Ecto neural progenitor cell (in vitro differentiated cells): Measurements from ENCODE around the gene TMEM97.

ENCODE experiments used
- DNase-seq: peaks from one replicate; pipeline ENCODE4 v3.0.0-alpha.2; 2018; ENCODE audit warnings: low spot score

TMEM97 gene

GRCh38 chr17:28317099-28317965 is 1.7 kb upstream of the TMEM97 start:
- DNase-seq: no peak

- DNase-seq: peak; percentile 80
These were observed 838 bp upstream of the TMEM97 start for GRCh38 chr17:28317966-28318758.

- no peak for DNase-seq
These were observed 567 bp downstream of the TMEM97 start for GRCh38 chr17:28319598-28319935.

- DNase-seq: no peak
These were observed 1.4 kb downstream of the TMEM97 start for GRCh38 chr17:28320215-28321061.

- DNase-seq: peak; percentile 18
These were observed 5.3 kb downstream of the TMEM97 start for GRCh38 chr17:28324267-28324745.

- no peak for DNase-seq
These were observed 5.8 kb downstream of the TMEM97 start for GRCh38 chr17:28324781-28325180.

GRCh38 chr17:28325211-28325610 is 6.2 kb downstream of the TMEM97 start:
- peak; percentile 36 for DNase-seq

GRCh38 chr17:28326114-28326513 is 7.1 kb downstream of the TMEM97 start:
- peak; percentile 16 for DNase-seq

- peak; percentile 25 for DNase-seq
These were observed 8.1 kb downstream of the TMEM97 start for GRCh38 chr17:28327031-28327607.

- peak; percentile 25 for DNase-seq
These were observed 8.7 kb downstream of the TMEM97 start for GRCh38 chr17:28327709-28328108.

GRCh38 chr17:28328325-28328724 is 9.3 kb downstream of the TMEM97 start:
- no peak for DNase-seq

- no peak for DNase-seq
These were observed 11.7 kb downstream of the TMEM97 start for GRCh38 chr17:28330671-28331070.

GRCh38 chr17:28331891-28332420 is 13.0 kb downstream of the TMEM97 start:
- no peak for DNase-seq

- no peak for DNase-seq
These were observed 14.2 kb downstream of the TMEM97 start for GRCh38 chr17:28333083-28333746.

- DNase-seq: no peak
These were observed 15.2 kb downstream of the TMEM97 start for GRCh38 chr17:28334171-28334570.

- no peak for DNase-seq
These were observed 15.7 kb downstream of the TMEM97 start for GRCh38 chr17:28334666-28335200.

- DNase-seq: peak; percentile 100
These were observed 16.4 kb downstream of the TMEM97 start, which contains the start of the genes IFT20 and TNFAIP1 for GRCh38 chr17:28335201-28335958. Gene IFT20, minus strand, starts transcription at chr17:28335472. Its CDS starts 3,487 bp downstream, at chr17:28331985. Gene TNFAIP1, plus strand, starts transcription at chr17:28335761. Its CDS starts 3,761 bp downstream, at chr17:28339522.

- DNase-seq: peak; percentile 88
These were observed 17.2 kb downstream of the TMEM97 start for GRCh38 chr17:28335959-28336871.
